HepG2 (cell line): Measurements from ENCODE around the gene SESN2. TPM values are rescaled to one million over a fixed set of nuclear protein-coding genes. Genes with fewer than 3 reads are reported as not detected.

Source experiments
- BCL3 ChIP-seq: sonication (generic); formaldehyde crosslinking; IDR thresholded peaks from 2 replicates; pipeline ENCODE4 v1.5.1; 2020; ENCODE audit warnings: mild to moderate bottlenecking, missing genetic modification reagents, moderate library complexity
- CEBPG ChIP-seq: IDR thresholded peaks from 2 replicates; pipeline ENCODE4 v1.6.1; 2016
- FOXA3 ChIP-seq: IDR thresholded peaks from 2 replicates; pipeline ENCODE4 v1.6.1; 2016; ENCODE audit warnings: missing genetic modification reagents, missing compliant biosample characterization
- KAT2B ChIP-seq: fragments of 150-350 bp; IDR thresholded peaks from 2 replicates; pipeline ENCODE4 v1.6.1; 2014; ENCODE audit warnings: low read depth, low read length, borderline replicate concordance
- KLF13 ChIP-seq: sonication (generic); formaldehyde crosslinking; IDR thresholded peaks from 2 replicates; pipeline ENCODE4 v1.4.0; 2020; ENCODE audit warnings: mild to moderate bottlenecking, missing genetic modification reagents
- MYNN ChIP-seq: sonication (generic); formaldehyde crosslinking; IDR thresholded peaks from 2 replicates; pipeline ENCODE4 v1.4.0; 2020; ENCODE audit warnings: mild to moderate bottlenecking, low read depth, missing genetic modification reagents
- NRL ChIP-seq: sonication (generic); formaldehyde crosslinking; IDR thresholded peaks from 2 replicates; pipeline ENCODE4 v1.5.0; 2020; ENCODE audit warnings: missing genetic modification reagents, mild to moderate bottlenecking, moderate library complexity, borderline replicate concordance
- RXRB ChIP-seq: IDR thresholded peaks from 2 replicates; pipeline ENCODE4 v1.6.1; 2016; ENCODE audit warnings: borderline replicate concordance, missing genetic modification reagents, missing compliant biosample characterization
- SMYD3 ChIP-seq: sonication (generic); formaldehyde crosslinking; IDR thresholded peaks from 2 replicates; pipeline ENCODE4 v1.8.1; 2023; ENCODE audit warnings: mild to moderate bottlenecking, missing genetic modification reagents
- ZNF546 ChIP-seq: sonication (generic); formaldehyde crosslinking; conservative IDR thresholded peaks from 2 replicates; pipeline ENCODE4 v1.8.1; 2023; ENCODE audit warnings: mild to moderate bottlenecking, missing genetic modification reagents
- ZNF883 ChIP-seq: sonication (generic); formaldehyde crosslinking; IDR thresholded peaks from 2 replicates; pipeline ENCODE4 v1.5.1; 2020; ENCODE audit warnings: mild to moderate bottlenecking, missing genetic modification reagents; ENCODE audit errors: not compliant biosample characterization
- ZNF891 ChIP-seq: sonication (generic); formaldehyde crosslinking; IDR thresholded peaks from 2 replicates; pipeline ENCODE4 v1.5.0; 2020; ENCODE audit warnings: mild to moderate bottlenecking, missing genetic modification reagents
- ZSCAN20 ChIP-seq: sonication (generic); formaldehyde crosslinking; IDR thresholded peaks from 2 replicates; pipeline ENCODE4 v1.4.0; 2020; ENCODE audit warnings: missing genetic modification reagents, mild to moderate bottlenecking, borderline replicate concordance
- polyA plus RNA-seq, 8 experiments: library from polyadenylated mRNA; depleted of rRNA in 3 of 8; stranded (reverse) in 7 of 8; unstranded in 1 of 8; fragments of >200 nt; fragmentation: Illumina TruSeq in 4 of 8; extraction: Trizol in 4 of 8; gene quantifications; 2 replicates each; pipeline versions ENCODE4 v1.2.1 to v1.2.3, GENCODE V29; 2011 to 2016; ENCODE audit warnings: low read depth in 4 of 8, missing spikeins in 1 of 8, mixed read lengths in 1 of 8; ENCODE audit not compliant: insufficient read depth in 1 of 8
- total RNA-seq, 5 experiments: library from RNA; depleted of rRNA; stranded (reverse); fragments of >200 nt; fragmentation: Illumina TruSeq; extraction: Trizol; gene quantifications; 2 replicates each; pipeline ENCODE4 v1.2.3, GENCODE V29; 2016; ENCODE audit warnings: low read depth in 1 of 5
- TF ChIP-seq, protein P1 (sequence below): sonication (generic); formaldehyde crosslinking; IDR thresholded peaks from 2 replicates; pipeline ENCODE4 v1.9.0; 2021; ENCODE audit warnings: missing genetic modification reagents, mild to moderate bottlenecking, borderline replicate concordance
- TF ChIP-seq, protein P2 (sequence below): sonication (generic); formaldehyde crosslinking; IDR thresholded peaks from 2 replicates; pipeline ENCODE4 v1.5.1; 2020; ENCODE audit warnings: missing genetic modification reagents, mild to moderate bottlenecking, borderline replicate concordance
- TF ChIP-seq, protein P3 (sequence below): sonication (generic); formaldehyde crosslinking; IDR thresholded peaks from 2 replicates; pipeline ENCODE4 v1.4.0; 2020; ENCODE audit warnings: missing genetic modification reagents, mild to moderate bottlenecking, borderline replicate concordance
- TF ChIP-seq, protein P4 (sequence below): sonication (generic); formaldehyde crosslinking; IDR thresholded peaks from 2 replicates; pipeline ENCODE4 v1.4.0; 2020; ENCODE audit warnings: missing genetic modification reagents, mild to moderate bottlenecking, borderline replicate concordance

Gene SESN2
- total and polyA plus RNA-seq, 2 of the 13 experiments (the other 11 are each of a cell fraction or from before 2014, with no cell fraction given) = 13.2 to 19.1 TPM

DNA sequence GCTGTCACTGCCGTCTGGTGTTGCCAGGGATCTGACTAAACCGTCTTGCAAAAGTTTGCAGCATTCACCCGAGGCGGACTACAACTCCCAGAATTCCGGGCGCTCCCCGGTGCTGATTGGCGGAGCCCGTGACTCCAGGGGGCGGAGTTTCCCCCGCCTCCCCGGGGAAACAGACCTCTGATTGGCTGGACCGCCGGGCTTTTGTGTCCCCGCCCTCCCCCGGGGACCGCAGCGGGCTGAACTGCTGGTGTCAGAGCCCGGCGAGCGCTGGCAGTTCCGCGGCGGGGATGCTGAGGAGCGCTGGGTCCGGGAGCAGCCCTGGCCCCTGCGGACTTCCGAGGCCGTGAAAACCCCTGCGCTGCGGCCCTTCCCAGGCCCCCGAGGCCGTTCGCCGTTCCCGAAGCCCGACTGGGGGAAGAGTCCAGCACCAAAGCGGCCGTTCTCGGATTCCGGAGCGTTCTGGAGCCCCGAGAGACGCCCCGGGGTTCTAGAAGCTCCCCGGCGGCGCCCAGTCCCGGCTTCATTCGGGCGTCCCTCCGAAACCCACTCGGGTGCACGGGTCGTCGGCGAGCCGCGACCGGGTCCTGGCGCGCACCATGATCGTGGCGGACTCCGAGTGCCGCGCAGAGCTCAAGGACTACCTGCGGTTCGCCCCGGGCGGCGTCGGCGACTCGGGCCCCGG is at the start of gene SESN2 (continued):
- TF ChIP-seq, protein P1, sequence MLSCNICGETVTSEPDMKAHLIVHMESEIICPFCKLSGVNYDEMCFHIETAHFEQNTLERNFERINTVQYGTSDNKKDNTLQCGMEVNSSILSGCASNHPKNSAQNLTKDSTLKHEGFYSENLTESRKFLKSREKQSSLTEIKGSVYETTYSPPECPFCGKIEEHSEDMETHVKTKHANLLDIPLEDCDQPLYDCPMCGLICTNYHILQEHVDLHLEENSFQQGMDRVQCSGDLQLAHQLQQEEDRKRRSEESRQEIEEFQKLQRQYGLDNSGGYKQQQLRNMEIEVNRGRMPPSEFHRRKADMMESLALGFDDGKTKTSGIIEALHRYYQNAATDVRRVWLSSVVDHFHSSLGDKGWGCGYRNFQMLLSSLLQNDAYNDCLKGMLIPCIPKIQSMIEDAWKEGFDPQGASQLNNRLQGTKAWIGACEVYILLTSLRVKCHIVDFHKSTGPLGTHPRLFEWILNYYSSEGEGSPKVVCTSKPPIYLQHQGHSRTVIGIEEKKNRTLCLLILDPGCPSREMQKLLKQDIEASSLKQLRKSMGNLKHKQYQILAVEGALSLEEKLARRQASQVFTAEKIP (CRISPR knock-in tag) = no peak
- TF ChIP-seq MYNN (0 out of 2 replicates have a peak, but pooled peaks have one; percentile 23), SMYD3 (no peak), FOXA3 (no peak), CEBPG (CRISPR knock-in tag) (peak; percentile 87), KLF13 (no peak), ZNF546 (CRISPR knock-in tag) (no peak), ZSCAN20 (CRISPR knock-in tag) (0 out of 2 replicates have a peak, but pooled peaks have one; percentile 79), KAT2B (no peak), NRL (no peak), ZNF883 (CRISPR knock-in tag) (peak; percentile 48), BCL3 (CRISPR knock-in tag) (peak; percentile 70; the same call in 1 of the 2 replicates), RXRB (no peak; the same call in 1 of the 2 replicates), ZNF891 (CRISPR knock-in tag) (no peak; the same call in 1 of the 2 replicates)
- TF ChIP-seq, protein P2, sequence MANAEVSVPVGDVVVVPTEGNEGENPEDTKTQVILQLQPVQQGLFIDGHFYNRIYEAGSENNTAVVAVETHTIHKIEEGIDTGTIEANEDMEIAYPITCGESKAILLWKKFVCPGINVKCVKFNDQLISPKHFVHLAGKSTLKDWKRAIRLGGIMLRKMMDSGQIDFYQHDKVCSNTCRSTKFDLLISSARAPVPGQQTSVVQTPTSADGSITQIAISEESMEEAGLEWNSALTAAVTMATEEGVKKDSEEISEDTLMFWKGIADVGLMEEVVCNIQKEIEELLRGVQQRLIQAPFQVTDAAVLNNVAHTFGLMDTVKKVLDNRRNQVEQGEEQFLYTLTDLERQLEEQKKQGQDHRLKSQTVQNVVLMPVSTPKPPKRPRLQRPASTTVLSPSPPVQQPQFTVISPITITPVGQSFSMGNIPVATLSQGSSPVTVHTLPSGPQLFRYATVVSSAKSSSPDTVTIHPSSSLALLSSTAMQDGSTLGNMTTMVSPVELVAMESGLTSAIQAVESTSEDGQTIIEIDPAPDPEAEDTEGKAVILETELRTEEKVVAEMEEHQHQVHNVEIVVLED (CRISPR knock-in tag) = peak; percentile 33; the same call in 1 of the 2 replicates
- TF ChIP-seq, protein P3, sequence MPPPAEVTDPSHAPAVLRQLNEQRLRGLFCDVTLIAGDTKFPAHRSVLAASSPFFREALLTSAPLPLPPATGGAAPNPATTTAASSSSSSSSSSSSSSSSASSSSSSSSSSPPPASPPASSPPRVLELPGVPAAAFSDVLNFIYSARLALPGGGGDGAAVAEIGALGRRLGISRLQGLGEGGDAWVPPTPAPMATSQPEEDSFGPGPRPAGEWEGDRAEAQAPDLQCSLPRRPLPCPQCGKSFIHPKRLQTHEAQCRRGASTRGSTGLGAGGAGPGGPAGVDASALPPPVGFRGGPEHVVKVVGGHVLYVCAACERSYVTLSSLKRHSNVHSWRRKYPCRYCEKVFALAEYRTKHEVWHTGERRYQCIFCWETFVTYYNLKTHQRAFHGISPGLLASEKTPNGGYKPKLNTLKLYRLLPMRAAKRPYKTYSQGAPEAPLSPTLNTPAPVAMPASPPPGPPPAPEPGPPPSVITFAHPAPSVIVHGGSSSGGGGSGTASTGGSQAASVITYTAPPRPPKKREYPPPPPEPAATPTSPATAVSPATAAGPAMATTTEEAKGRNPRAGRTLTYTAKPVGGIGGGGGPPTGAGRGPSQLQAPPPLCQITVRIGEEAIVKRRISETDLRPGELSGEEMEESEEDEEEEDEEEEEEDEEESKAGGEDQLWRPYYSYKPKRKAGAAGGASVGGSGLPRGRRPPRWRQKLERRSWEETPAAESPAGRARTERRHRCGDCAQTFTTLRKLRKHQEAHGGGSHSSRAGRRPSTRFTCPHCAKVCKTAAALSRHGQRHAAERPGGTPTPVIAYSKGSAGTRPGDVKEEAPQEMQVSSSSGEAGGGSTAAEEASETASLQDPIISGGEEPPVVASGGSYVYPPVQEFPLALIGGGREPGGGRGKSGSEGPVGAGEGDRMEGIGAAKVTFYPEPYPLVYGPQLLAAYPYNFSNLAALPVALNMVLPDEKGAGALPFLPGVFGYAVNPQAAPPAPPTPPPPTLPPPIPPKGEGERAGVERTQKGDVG (CRISPR knock-in tag) = peak; percentile 45; the same call in 1 of the 2 replicates
- TF ChIP-seq, protein P4, sequence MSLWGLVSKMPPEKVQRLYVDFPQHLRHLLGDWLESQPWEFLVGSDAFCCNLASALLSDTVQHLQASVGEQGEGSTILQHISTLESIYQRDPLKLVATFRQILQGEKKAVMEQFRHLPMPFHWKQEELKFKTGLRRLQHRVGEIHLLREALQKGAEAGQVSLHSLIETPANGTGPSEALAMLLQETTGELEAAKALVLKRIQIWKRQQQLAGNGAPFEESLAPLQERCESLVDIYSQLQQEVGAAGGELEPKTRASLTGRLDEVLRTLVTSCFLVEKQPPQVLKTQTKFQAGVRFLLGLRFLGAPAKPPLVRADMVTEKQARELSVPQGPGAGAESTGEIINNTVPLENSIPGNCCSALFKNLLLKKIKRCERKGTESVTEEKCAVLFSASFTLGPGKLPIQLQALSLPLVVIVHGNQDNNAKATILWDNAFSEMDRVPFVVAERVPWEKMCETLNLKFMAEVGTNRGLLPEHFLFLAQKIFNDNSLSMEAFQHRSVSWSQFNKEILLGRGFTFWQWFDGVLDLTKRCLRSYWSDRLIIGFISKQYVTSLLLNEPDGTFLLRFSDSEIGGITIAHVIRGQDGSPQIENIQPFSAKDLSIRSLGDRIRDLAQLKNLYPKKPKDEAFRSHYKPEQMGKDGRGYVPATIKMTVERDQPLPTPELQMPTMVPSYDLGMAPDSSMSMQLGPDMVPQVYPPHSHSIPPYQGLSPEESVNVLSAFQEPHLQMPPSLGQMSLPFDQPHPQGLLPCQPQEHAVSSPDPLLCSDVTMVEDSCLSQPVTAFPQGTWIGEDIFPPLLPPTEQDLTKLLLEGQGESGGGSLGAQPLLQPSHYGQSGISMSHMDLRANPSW (CRISPR knock-in tag) = no peak
